ENCODE data around the gene SMIM22.

DNA sequence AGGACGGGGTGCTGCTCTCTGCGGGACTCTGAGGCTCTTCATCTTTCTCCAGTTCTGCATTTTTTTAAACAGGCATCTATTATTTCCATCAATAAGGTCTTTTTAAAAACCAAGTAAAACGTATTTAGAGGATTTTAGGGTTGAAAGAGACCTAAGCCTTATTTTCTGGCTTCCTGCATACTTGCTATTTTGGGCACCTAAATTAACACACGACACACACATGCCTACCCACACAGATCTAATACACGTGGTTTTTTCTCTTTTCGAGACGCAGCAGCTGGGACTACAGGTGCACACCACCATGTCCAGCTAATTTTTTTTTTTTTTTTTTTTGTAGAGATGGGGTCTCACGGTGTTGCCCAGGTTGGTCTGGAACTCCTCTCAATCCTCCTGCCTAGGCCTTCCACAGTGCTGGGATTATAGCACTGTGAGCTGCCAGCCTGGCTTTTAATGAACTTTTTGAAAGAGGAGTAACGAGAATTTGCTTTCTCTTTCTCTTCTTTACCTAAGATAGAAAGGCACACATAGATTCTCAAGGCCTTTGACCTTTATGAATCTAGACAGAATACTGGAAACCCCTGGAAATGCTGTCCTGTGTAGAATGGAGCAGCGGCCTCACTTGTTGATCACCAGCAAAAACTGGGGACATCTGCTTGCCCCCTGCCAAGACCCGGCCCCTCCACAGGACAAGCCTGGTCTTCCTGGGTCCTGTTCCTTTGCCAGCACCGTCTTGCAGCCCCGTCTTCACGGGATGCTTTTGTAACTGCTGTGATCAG is 47.1 kb upstream of the SMIM22 start:
- TF ChIP-seq, protein P1, sequence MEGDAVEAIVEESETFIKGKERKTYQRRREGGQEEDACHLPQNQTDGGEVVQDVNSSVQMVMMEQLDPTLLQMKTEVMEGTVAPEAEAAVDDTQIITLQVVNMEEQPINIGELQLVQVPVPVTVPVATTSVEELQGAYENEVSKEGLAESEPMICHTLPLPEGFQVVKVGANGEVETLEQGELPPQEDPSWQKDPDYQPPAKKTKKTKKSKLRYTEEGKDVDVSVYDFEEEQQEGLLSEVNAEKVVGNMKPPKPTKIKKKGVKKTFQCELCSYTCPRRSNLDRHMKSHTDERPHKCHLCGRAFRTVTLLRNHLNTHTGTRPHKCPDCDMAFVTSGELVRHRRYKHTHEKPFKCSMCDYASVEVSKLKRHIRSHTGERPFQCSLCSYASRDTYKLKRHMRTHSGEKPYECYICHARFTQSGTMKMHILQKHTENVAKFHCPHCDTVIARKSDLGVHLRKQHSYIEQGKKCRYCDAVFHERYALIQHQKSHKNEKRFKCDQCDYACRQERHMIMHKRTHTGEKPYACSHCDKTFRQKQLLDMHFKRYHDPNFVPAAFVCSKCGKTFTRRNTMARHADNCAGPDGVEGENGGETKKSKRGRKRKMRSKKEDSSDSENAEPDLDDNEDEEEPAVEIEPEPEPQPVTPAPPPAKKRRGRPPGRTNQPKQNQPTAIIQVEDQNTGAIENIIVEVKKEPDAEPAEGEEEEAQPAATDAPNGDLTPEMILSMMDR (IDR thresholded peaks at IDR 0.05 in 2 of 3, conservative IDR thresholded peaks at IDR 0.05 in 1 of 3; ENCODE audit: borderline replicate concordance in 1 of 3, insufficient read depth in 1 of 3, low read depth in 2 of 3, low read length in 2 of 3), result no peak
- TF ChIP-seq POLR2A (IDR thresholded peaks at IDR 0.05; ENCODE audit: borderline replicate concordance, extremely low read depth, insufficient read depth, insufficient read length), result no peak
- TF ChIP-seq, protein P2, sequence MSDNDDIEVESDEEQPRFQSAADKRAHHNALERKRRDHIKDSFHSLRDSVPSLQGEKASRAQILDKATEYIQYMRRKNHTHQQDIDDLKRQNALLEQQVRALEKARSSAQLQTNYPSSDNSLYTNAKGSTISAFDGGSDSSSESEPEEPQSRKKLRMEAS (IDR thresholded peaks at IDR 0.05), result no peak
- TF ChIP-seq EZH2phosphoT487 (IDR thresholded peaks at IDR 0.05; ENCODE audit: borderline replicate concordance), result no peak
- no peak for TF ChIP-seq TCF7L2 (IDR thresholded peaks at IDR 0.05; ENCODE audit: borderline replicate concordance, extremely low read depth, insufficient read depth, insufficient read length)
- 0 out of 2 replicates have a peak, but pooled peaks have one; percentile 4 for TF ChIP-seq POLR2AphosphoS5 (IDR thresholded peaks at IDR 0.05; ENCODE audit: low read depth, low read length)
- TF ChIP-seq EZH2 (IDR thresholded peaks at IDR 0.05), result no peak
- TF ChIP-seq SP1 (IDR thresholded peaks at IDR 0.05; ENCODE audit: low read depth), result no peak
- TF ChIP-seq RAD21 (IDR thresholded peaks at IDR 0.05; ENCODE audit: low read depth), result no peak
- no peak for TF ChIP-seq ATF3 (IDR thresholded peaks at IDR 0.05)
- no peak for TF ChIP-seq EGR1 (IDR thresholded peaks at IDR 0.05; ENCODE audit: low read depth)
- no peak for TF ChIP-seq ELF1 (IDR thresholded peaks at IDR 0.05; ENCODE audit: borderline replicate concordance, low read depth)
